AG10803 (cell line): ENCODE data around the gene MISP3.
"Not testable (repeated sequence)": the region's sequence is repeated elsewhere in the genome, so short reads cannot be mapped to it uniquely, and the experiment has no call there.

Experiments used
- DNase-seq: peaks from one replicate; pipeline ENCODE4 v3.0.0; 2010; ENCODE audit warnings: low read depth
- H3K4me3 ChIP-seq: 2 replicates; pipeline ENCODE4 v1.5.1; 2011; ENCODE audit warnings: mild to moderate bottlenecking, low read length, control low read depth
- TF ChIP-seq, protein P1 (sequence below): conservative IDR thresholded peaks from 2 replicates; pipeline ENCODE4 v1.5.1; 2011; ENCODE audit warnings: mild to moderate bottlenecking, low read length, control low read depth, inconsistent platforms

MISP3 gene

DNA sequence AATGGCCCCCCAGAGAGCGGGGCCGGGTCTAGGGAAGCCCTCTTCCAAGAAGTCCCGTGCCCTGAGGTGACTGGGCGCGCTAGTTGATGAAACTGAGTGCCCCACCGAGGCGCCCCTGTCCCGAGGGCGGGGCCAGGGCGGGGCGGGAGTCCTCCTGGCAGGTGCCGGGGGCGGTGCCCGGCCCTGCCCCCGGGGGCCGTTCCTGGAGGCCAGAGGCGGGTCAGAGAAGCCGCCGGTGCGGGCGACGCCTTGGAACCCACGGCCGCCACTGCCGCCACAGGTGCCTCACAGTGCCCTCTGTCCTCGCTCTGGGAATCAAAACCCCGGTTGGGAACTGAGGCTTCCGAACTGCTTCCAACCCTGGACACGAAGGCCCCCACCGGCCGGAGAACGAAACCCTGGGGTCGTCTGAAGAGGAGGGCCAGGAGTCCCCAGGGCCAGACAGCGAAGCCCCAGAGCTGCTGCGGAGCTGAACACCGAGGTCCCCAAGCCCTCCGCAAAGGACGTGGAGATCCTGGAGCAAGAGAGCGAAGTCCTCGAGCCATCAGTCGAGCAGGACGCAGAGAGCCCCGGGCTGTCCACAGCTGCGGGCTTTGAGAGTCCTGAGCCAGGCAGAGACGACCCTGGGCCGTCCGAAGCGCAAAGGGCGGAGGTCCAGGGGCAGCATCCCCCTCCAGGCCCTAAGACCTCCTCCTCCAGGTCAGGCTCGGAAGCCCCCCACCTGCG is at the start of gene MISP3:
Gene MISP3, plus strand, starts transcription at position 252 of the 726 bp plus-strand sequence. CDS start 524 bp downstream, outside the sequence.
- peak within 1 kb of the TSS; percentile 73 for H3K4me3 ChIP-seq
- no peak for DNase-seq
- TF ChIP-seq, protein P1, sequence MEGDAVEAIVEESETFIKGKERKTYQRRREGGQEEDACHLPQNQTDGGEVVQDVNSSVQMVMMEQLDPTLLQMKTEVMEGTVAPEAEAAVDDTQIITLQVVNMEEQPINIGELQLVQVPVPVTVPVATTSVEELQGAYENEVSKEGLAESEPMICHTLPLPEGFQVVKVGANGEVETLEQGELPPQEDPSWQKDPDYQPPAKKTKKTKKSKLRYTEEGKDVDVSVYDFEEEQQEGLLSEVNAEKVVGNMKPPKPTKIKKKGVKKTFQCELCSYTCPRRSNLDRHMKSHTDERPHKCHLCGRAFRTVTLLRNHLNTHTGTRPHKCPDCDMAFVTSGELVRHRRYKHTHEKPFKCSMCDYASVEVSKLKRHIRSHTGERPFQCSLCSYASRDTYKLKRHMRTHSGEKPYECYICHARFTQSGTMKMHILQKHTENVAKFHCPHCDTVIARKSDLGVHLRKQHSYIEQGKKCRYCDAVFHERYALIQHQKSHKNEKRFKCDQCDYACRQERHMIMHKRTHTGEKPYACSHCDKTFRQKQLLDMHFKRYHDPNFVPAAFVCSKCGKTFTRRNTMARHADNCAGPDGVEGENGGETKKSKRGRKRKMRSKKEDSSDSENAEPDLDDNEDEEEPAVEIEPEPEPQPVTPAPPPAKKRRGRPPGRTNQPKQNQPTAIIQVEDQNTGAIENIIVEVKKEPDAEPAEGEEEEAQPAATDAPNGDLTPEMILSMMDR, result no peak

DNA sequence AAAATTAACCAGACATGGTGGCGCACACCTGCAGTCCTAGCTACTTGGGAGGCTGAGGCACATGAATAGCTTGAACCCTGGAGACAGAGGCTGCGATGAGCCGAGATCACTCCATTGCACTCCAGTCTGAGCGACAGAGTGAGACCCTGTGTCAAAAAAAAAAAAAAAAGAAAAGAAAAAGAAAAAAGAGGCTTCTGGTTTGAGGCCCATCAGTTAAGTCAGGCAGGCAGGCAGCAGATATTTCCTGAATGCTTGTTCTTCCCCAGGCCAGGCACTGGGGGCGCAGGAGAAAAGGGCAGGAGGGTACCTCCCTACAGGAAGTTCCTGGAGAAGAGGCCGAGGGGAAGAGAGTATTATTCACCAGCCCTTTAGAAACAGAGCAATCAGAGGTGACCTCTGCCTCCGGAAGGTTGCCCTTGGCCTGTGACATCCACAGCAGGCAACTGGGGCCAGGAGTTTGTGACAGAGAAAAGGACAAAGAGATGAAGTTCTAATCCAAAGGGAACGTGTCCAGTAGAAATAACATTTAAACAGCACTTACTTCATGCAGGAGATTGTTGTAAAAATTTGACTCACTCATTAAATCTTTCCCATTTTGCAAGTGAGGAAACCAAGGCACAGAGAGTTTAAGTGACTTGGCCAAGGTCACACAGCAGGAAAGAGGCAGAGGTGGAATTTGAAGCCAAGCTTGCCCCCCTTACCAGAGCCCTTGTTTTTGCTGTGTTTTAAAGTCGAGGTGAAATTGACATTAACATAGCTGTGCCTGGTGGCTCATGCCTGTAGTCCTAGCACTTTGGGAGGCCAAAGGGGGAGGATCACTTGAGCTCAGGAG is 49.0 kb upstream of the MISP3 start:
- TF ChIP-seq, protein P1, result peak; percentile 53
- DNase-seq, result peak; percentile 46
- no peak overlapping the region for H3K4me3 ChIP-seq

DNA sequence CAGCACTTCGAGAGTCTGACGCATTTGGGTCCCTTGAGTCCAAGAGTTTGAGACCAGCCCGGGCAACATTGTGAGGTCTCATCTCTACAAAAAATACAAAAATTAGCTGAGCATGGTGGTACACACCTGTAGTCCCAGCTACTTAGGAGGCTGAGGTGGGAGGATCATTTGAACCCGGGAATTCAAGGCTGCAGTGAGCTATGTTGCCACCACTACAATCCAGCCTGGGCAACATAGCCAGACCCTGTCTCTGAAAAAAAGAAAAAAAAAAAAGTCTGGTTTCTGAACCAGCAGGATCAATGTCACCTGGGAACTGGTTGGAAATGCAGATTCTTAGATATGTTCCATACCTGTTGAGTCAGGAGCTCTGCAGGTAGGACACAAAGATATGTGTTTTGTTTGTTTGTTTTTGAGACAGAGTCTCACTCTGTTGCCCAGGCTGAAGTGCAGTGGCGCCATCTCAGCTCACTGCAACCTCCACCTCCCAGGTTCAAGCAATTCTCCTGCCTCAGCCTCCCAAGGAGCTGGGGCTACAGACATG is 45.9 kb upstream of the MISP3 start:
- not testable (repeated sequence) for H3K4me3 ChIP-seq, DNase-seq

DNA sequence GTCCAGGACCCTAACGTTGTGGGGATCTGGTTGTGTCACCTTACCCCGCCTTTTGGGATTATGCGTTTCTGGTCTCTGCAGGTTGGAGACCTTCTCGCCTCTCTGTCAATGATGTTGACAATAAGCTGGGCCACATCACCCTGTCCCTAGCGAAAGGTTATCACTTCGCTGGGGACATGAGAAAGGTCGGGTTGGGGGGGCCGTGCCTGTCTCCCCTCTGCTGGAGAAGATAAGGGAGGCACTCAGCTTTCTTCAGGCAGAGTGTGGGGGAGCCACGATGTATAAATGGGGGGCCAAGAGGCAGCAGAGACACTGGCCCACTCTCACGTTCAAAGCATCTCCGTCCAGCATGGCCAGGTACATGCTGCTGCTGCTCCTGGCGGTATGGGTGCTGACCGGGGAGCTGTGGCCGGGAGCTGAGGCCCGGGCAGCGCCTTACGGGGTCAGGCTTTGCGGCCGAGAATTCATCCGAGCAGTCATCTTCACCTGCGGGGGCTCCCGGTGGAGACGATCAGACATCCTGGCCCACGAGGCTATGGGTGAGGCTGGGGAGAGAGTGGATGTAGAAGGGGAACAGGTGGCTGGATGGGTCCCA is 44.6 kb upstream of the MISP3 start, which contains the start of gene RLN3:
Gene RLN3, plus strand, starts transcription at position 293 of the 595 bp plus-strand sequence. Its CDS starts 57 bp downstream, at position 350.
- no peak for DNase-seq
- no peak within 1 kb of the TSS for H3K4me3 ChIP-seq
- TF ChIP-seq, protein P1, result no peak

DNA sequence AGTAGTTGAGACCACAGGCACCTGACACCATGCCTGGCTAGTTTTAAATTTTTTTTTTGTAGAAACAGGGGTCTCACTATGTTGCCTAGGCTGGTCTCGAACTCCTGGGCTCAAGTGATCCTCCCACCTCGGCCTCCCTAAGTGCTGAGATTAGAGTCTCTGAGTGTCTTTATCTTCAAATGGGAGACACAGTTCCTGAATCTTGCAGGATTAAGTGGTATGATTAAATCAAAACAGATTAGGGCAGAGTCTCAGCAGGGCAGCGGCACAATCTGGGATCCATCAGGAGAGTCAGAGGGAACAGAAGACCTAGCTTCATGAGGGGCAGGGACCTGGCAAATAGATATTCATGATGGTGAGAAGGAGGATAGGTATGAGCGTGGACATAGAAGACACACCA is 43.7 kb upstream of the MISP3 start:
- DNase-seq, result no peak
- H3K4me3 ChIP-seq, result no peak overlapping the region
- TF ChIP-seq, protein P1, result no peak

DNA sequence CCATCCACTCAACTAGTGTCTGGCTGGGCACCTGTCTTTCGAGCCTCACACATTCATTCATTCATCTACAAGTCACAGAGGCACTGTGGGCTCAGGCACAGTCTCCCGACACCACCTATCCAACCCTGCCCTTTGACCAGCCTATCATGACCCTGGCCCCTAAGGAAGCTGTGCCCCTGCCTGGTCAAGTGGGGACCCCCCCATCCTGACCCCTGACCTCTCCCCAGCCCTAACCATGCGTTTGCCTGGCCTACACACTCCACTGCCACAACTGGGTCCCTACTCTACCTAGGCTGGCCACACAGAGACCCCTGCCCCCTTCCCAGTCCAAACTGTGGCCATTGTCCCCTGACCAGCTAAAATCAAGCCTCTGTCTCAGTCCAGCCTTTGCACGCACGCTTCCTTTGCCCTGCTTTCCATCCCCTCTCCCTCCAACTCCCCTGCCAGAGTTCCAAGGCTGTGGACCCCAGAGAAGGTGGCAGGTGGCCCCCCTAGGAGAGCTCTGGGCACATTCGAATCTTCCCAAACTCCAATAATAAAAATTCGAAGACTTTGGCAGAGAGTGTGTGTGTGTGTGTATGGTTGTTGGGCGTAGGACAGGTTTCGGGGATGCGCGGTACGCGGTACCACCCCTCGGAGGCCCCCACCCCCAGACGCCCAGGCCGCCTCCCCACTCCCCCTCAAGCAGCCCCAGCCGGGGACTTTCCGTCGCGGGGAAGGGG is 41.4 kb upstream of the MISP3 start:
- peak overlapping the region; percentile 68 for H3K4me3 ChIP-seq
- no peak for DNase-seq
- TF ChIP-seq, protein P1, result no peak
